ENCODE measurements around the gene NCAPG. TPM values are rescaled to one million over a fixed set of nuclear protein-coding genes. Genes with fewer than 3 reads are reported as not detected.

The NCAPG gene
- total and polyA plus RNA-seq, 10 of the 15 experiments (the other 5 are each of a cell fraction or from before 2014, with no cell fraction given): 17.3 to 93.9 (median 53.7) TPM

GRCh38 chr4:17889692-17890091 lies 78.9 kb downstream of the NCAPG start:
- ChIA-PET POLR2A (no interaction called here), RAD21 (ENCODE audit: unreplicated experiment) (no interaction called here), CTCF (no interaction called here), SMC1A (ENCODE audit: uncharacterized antibody, unreplicated experiment) (no interaction called here)
- ATAC-seq (no peak), DNase-seq (ENCODE audit: low read depth, low spot score) (no peak), FAIRE-seq (no peak)
- in situ Hi-C loops (cut with MboI): no loop called here
- Histone ChIP-seq H3K4me2 (ENCODE audit: control insufficient read depth, insufficient read depth) (no peak overlapping the region), H3K27me3 (replicated peaks in 1 of 2; ENCODE audit: control insufficient read depth in 2 of 2, insufficient read depth in 2 of 2, low read length in 1 of 2) (no peaks in the 10 kb centered on the region), H2AFZ (ENCODE audit: control insufficient read depth, low read depth, low read length) (no peak overlapping the region), H3K27ac (ENCODE audit: control insufficient read depth, insufficient read depth) (no peak overlapping the region), H3K4me1 (ENCODE audit: control insufficient read depth, insufficient read depth, low read length) (no peaks in the 10 kb centered on the region), H3K36me3 (ENCODE audit: control insufficient read depth in 2 of 2, insufficient read depth in 2 of 2, low read length in 1 of 2) (no peaks in the 10 kb centered on the region), H3K4me3 (no peak overlapping the region), H4K20me1 (ENCODE audit: control insufficient read depth, insufficient read depth) (no peaks in the 10 kb centered on the region), H3K9me3 (replicated peaks; ENCODE audit: control insufficient read depth, insufficient read depth, low read length) (no peaks in the 10 kb centered on the region), H3K9ac (ENCODE audit: control insufficient read depth, insufficient read depth, low read length) (no peak overlapping the region), H3K79me2 (ENCODE audit: control insufficient read depth, insufficient read depth, low read length) (no peaks in the 10 kb centered on the region)
- no TSS peak for BruUV-seq (replicated peaks)
- 91% methylated on average over 1 of the region's 1 CpG for WGBS (ENCODE audit: insufficient coverage, insufficient replicate concordance, low lambda C conversion rate, missing lambda C conversion rate)
- intact Hi-C loops (cut with micrococcal nuclease; ENCODE audit: unreplicated experiment): no loop called here
- no peak for TF ChIP-seq SMAD1 (IDR thresholded peaks at IDR 0.05; ENCODE audit: low read depth, partially characterized antibody)
- TF ChIP-seq SMC3 (IDR thresholded peaks at IDR 0.05; ENCODE audit: borderline replicate concordance, low read length): no peak
- TF ChIP-seq CBX3 (IDR thresholded peaks at IDR 0.05; ENCODE audit: borderline replicate concordance, low read depth): no peak
- no peak for TF ChIP-seq SREBF2 (IDR thresholded peaks at IDR 0.05; ENCODE audit: low read length)
- TF ChIP-seq NR2C1 (IDR thresholded peaks at IDR 0.05): no peak

- Histone ChIP-seq H3K4me3 (no peak overlapping the region), H3K79me2 (ENCODE audit: control insufficient read depth, insufficient read depth, low read length) (no peaks in the 10 kb centered on the region), H3K4me1 (ENCODE audit: control insufficient read depth, insufficient read depth, low read length) (no peaks in the 10 kb centered on the region), H3K27me3 (replicated peaks in 1 of 2; ENCODE audit: control insufficient read depth in 2 of 2, insufficient read depth in 2 of 2, low read length in 1 of 2) (no peaks in the 10 kb centered on the region), H3K9ac (ENCODE audit: control insufficient read depth, insufficient read depth, low read length) (no peak overlapping the region), H2AFZ (ENCODE audit: control insufficient read depth, low read depth, low read length) (no peak overlapping the region), H3K36me3 (ENCODE audit: control insufficient read depth in 2 of 2, insufficient read depth in 2 of 2, low read length in 1 of 2) (peaks cover 0 to 3% of the 10 kb centered on the region in 2 experiments; a peak in 2 of 4 replicates), H3K4me2 (ENCODE audit: control insufficient read depth, insufficient read depth) (no peak overlapping the region), H3K9me3 (replicated peaks; ENCODE audit: control insufficient read depth, insufficient read depth, low read length) (no peaks in the 10 kb centered on the region), H4K20me1 (ENCODE audit: control insufficient read depth, insufficient read depth) (no peaks in the 10 kb centered on the region), H3K27ac (ENCODE audit: control insufficient read depth, insufficient read depth) (no peak overlapping the region)
- 77% methylated on average over 3 of the region's 3 CpGs for WGBS (ENCODE audit: insufficient coverage, insufficient replicate concordance, low lambda C conversion rate, missing lambda C conversion rate)
- SMC1A ChIA-PET (ENCODE audit: uncharacterized antibody, unreplicated experiment): no interaction called here
- in situ Hi-C loops (cut with MboI): no loop called here
- POLR2A ChIA-PET: no interaction called here
- BruUV-seq (replicated peaks): no TSS peak
- FAIRE-seq (no peak), ATAC-seq (no peak), DNase-seq (ENCODE audit: low read depth, low spot score) (no peak)
- CTCF ChIA-PET: no interaction called here
- RAD21 ChIA-PET (ENCODE audit: unreplicated experiment): no interaction called here
- intact Hi-C loops (cut with micrococcal nuclease; ENCODE audit: unreplicated experiment): no loop called here
- TF ChIP-seq YY1 (IDR thresholded peaks at IDR 0.05; ENCODE audit: low read depth, low read length) (no peak), ESRRA (IDR thresholded peaks at IDR 0.05; ENCODE audit: low read length) (no peak), SREBF2 (IDR thresholded peaks at IDR 0.05; ENCODE audit: low read length) (no peak), CHD1 (IDR thresholded peaks at IDR 0.05; ENCODE audit: low read depth, low read length) (no peak), PML (IDR thresholded peaks at IDR 0.05; ENCODE audit: low read length) (no peak), NFYB (IDR thresholded peaks at IDR 0.05; ENCODE audit: insufficient read depth, low read depth, low read length) (no peak), HCFC1 (IDR thresholded peaks at IDR 0.05; ENCODE audit: low read length) (no peak), ATF7 (IDR thresholded peaks at IDR 0.05; ENCODE audit: low read depth) (no peak), STAT1 (conservative IDR thresholded peaks at IDR 0.05) (no peak), SKIL (IDR thresholded peaks at IDR 0.05; ENCODE audit: low read depth, poor library complexity, severe bottlenecking) (no peak), HSF1 (IDR thresholded peaks at IDR 0.05; ENCODE audit: low read depth, low read length) (no peak), CHD2 (IDR thresholded peaks at IDR 0.05; ENCODE audit: borderline replicate concordance, low read depth, low read length) (no peak)
Observed at GRCh38 chr4:17894421-17894820, 83.6 kb downstream of the NCAPG start.

Data from GM12878 (cell line).